ENCODE measurements around the gene RBM33.

DNA sequence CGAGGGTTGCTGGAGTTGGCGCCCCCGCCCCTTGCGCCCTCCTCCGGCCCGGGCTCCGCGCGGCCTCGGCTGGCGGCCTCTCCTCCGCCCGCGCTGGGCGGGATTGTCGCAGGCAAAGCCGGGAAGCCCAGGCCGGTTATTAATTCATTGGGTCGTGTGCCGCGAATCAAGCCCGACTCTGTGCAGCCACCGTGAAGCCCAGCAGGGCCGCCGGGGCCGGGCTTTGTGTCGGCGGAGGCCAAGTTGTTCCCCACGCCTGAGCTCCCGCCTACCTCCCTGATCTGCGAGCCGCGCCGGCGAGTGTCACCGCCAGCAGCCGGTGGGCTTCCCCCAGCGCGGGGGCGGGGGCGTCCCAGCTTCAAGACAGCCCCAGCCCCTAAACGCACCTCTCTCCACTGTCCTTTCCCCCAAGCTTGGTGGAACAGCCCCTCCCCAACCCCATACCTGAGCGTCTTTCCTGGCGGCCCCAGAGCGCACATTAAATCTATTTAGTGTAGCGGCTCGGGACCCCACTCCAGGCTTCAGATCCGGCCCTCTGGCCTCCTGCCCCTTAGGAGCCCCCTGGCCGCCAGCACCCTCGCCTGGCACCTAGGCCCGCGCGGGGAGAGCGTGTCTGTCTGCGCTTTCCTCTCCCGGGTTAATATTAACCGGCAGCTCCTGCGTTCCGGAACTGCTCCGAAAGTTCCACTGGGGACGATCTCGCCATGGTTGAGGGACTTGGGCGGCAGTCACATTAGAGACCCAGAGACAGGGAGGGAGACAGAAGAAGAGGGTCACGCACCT lies 164.3 kb downstream of the RBM33 start:
- TF ChIP-seq CTBP1 (IDR thresholded peaks at IDR 0.05; ENCODE audit: borderline replicate concordance) = no peak
- TF ChIP-seq ZNF384 (IDR thresholded peaks at IDR 0.05) = no peak
- no peak for TF ChIP-seq ARNT (IDR thresholded peaks at IDR 0.05)
- no peak for TF ChIP-seq BHLHE40 (IDR thresholded peaks at IDR 0.05; ENCODE audit: borderline replicate concordance)
- TF ChIP-seq, protein P1, sequence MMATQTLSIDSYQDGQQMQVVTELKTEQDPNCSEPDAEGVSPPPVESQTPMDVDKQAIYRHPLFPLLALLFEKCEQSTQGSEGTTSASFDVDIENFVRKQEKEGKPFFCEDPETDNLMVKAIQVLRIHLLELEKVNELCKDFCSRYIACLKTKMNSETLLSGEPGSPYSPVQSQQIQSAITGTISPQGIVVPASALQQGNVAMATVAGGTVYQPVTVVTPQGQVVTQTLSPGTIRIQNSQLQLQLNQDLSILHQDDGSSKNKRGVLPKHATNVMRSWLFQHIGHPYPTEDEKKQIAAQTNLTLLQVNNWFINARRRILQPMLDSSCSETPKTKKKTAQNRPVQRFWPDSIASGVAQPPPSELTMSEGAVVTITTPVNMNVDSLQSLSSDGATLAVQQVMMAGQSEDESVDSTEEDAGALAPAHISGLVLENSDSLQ (IDR thresholded peaks at IDR 0.05) = no peak
- no peak for TF ChIP-seq HDGF (IDR thresholded peaks at IDR 0.05; ENCODE audit: borderline replicate concordance)
- TF ChIP-seq L3MBTL2 (conservative IDR thresholded peaks at IDR 0.05) = no peak
- no peak for TF ChIP-seq TARDBP (IDR thresholded peaks at IDR 0.05)
- TF ChIP-seq FOXK2 (IDR thresholded peaks at IDR 0.05) = no peak
- TF ChIP-seq SP1 (IDR thresholded peaks at IDR 0.05) = no peak
